ENCODE data around the gene TMEM266. TPM values are rescaled to one million over a fixed set of nuclear protein-coding genes. Genes with fewer than 3 reads are reported as not detected.

The TMEM266 gene
- total RNA-seq, result 0.53 TPM in 1 of 2 replicates, not detected in the other

GRCh38 chr15:76059320-76060117 lies at the start of gene TMEM266:
TMEM266 (plus strand) TSS chr15:76059985; CDS start chr15:76134264, 74,279 bp downstream.

GRCh38 chr15:76011627-76012551 lies 47.9 kb upstream of the TMEM266 start, which contains the start of gene NRG4:
NRG4 (minus strand) TSS chr15:76012424; CDS start chr15:76011230, 1,194 bp downstream.

Other genes with a start within 250 kb of the TMEM266 start
- 34.9 and 37.7 TPM in 2 replicates for gene UBE2Q2, start 216.5 kb upstream of the TMEM266 start, total RNA-seq
- 47.0 and 53.5 TPM in 2 replicates for gene FBXO22, start 156.1 kb upstream of the TMEM266 start, total RNA-seq
- not detected in 2 replicates for gene NRG4, start 47.6 kb upstream of the TMEM266 start, total RNA-seq